Stomach (tissue), 9 donors: Measurements from ENCODE around the gene GTF3C2. TPM values are rescaled to one million over a fixed set of nuclear protein-coding genes. Genes with fewer than 3 reads are reported as not detected.
A peak's percentile ranks its signal among the peaks of the same experiment; 100 is the strongest.
"Not testable (repeated sequence)": the region's sequence is repeated elsewhere in the genome, so short reads cannot be mapped to it uniquely, and the experiment has no call there.

ENCODE experiments used
- DNase-seq, 2 donors: peaks; one replicate each; pipeline versions ENCODE4 v3.0.0 to v3.0.0-alpha.2; 2013 to 2019
- H3K27ac ChIP-seq, 5 donors: fragments of 200-600 bp in 4 of 5; sonication (generic) in 4 of 5; one replicate each; pipeline ENCODE4 v1.5.1; 2013 to 2019; ENCODE audit warnings: mild to moderate bottlenecking in 1 of 5, moderate library complexity in 1 of 5
- H3K27me3 ChIP-seq, 3 donors: fragments of 200-600 bp; sonication (generic); one replicate each; pipeline ENCODE4 v1.5.1; 2017 to 2019; ENCODE audit warnings: mixed run types in 1 of 3
- H3K36me3 ChIP-seq, 4 donors: fragments of 200-600 bp; sonication (generic); 1 replicate in 3 of 4; 2 replicates in 1 of 4; pipeline ENCODE4 v1.5.1; 2016 to 2019
- H3K4me1 ChIP-seq, 4 donors: fragments of 200-600 bp; sonication (generic); one replicate each; pipeline ENCODE4 v1.5.1; 2016 to 2019
- H3K4me3 ChIP-seq, 4 donors: fragments of 200-600 bp; sonication (generic) in 3 of 4; one replicate each; pipeline ENCODE4 v1.5.1; 2016 to 2019; ENCODE audit warnings: mild to moderate bottlenecking in 1 of 4
- H3K9me3 ChIP-seq, 4 donors: fragments of 200-600 bp; sonication (generic); one replicate each; pipeline ENCODE4 v1.5.1; 2016 to 2019
- EP300 ChIP-seq: sonication (generic); formaldehyde crosslinking; IDR thresholded peaks from one replicate; pipeline ENCODE4 v1.6.1; 2017; ENCODE audit warnings: antibody characterized with exemption
- POLR2A ChIP-seq, 4 donors: fragments of 450-650 bp; IDR thresholded peaks; one replicate each; pipeline ENCODE4 v1.6.1; 2016; ENCODE audit warnings: antibody characterized with exemption in 4 of 4, control low read depth in 2 of 4, mild to moderate bottlenecking in 1 of 4, moderate library complexity in 1 of 4
- POLR2AphosphoS5 ChIP-seq, 3 donors: sonication (generic); formaldehyde crosslinking; IDR thresholded peaks; one replicate each; pipeline ENCODE4 v1.6.1; 2016; ENCODE audit warnings: antibody characterized with exemption in 3 of 3
- WGBS, 5 donors: extraction: QIAGEN DNeasy Blood & Tissue Kit in 3 of 5; methylation state at CpG; one replicate each; pipeline versions ENCODE4 v1.1.5 to v1.1.7; 2013 to 2018; 5-methylcytosine and 5-hydroxymethylcytosine counted together
- intact Hi-C: fragments of 100-400 bp; cut with DNase I; formaldehyde crosslinking; loops from one replicate; pipeline ENCODE4 v1.15.1; 2023; ENCODE audit warnings: low total_unique reads
- polyA plus RNA-seq, 3 donors: library from polyadenylated mRNA; stranded (reverse); fragments of 200-250 nt; gene quantifications; one replicate each; pipeline ENCODE4 v1.2.3, GENCODE V29; 2013
- total RNA-seq, 5 donors: library from RNA; depleted of rRNA; stranded (reverse); fragments of >200 nt; gene quantifications; one replicate each; pipeline versions ENCODE4 v1.1.0 to v1.2.3, GENCODE V29; 2014 to 2016
- TF ChIP-seq, protein P1 (sequence below), 7 experiments: fragments of 450-650 bp in 4 of 7; fragments of 200-600 bp in 3 of 7; sonication (generic) in 3 of 7; IDR thresholded peaks; one replicate each; pipeline ENCODE4 v1.5.1; 2016 to 2019; ENCODE audit warnings: antibody characterized with exemption in 7 of 7, control low read depth in 2 of 7, mild to moderate bottlenecking in 1 of 7
- donor health status: healthy with polysubstance abuse.
- donor health status: Bipolar disorder and iron deficiency.
- donor health status: healthy.

The GTF3C2 gene
- total and polyA plus RNA-seq, 8 donors: 18.8 to 125 (median 32.9) TPM

DNA sequence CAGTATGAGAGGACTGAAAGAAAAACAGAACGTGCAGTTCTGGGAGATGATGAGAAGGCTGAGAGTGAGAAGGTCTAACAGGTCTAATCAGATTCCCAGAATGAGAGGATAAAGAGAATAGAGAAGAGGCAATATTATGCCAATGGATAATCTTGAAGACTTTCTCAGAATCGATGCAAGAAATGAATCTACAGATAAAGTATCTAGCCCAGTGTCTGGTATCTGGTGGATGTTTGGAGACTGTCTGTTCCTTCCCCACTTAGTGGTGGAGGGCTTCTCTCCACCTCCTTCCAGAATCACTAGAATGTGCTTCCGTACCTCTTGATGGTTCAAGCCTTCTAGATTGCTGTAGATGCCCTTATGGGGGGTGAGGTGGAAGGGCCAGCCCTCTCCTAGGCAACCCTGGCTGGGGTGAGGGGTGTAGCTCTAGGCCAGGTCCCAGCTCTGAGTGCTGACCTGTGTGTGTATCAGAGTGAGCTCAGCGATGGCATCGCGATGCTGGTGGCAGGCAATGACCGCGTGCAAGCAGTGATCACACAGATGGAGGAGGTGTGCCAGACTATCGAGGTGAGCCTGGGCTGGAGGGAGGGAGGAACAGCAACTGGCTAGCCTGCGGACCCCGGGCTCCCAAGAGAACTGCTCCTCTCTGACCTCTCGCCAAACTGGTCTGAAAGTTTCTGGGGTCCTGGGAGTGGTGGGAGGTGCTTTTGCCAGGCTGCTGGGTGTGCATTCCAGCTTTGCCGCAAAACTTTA, 51.9 kb downstream of the GTF3C2 start:
- H3K27ac ChIP-seq: no peak overlapping the region
- no peak for DNase-seq
- peaks cover 0 to 14% (median 11%) of the 10 kb centered on the region in 4 donors for H3K36me3 ChIP-seq
- H3K27me3 ChIP-seq: peaks cover 22 to 59% (median 38%) of the 10 kb centered on the region in 3 donors
- H3K9me3 ChIP-seq: no peaks in the 10 kb centered on the region
- WGBS, 5 donors: 83 to 87% (median 86%) methylated on average over 13 of the region's 13 CpGs
- intact Hi-C loops: no loop called here
- TF ChIP-seq POLR2AphosphoS5 (IDR thresholded peaks at IDR 0.05) (no peak), EP300 (no peak), POLR2A (IDR thresholded peaks at IDR 0.05) (no peak)
- TF ChIP-seq, protein P1, sequence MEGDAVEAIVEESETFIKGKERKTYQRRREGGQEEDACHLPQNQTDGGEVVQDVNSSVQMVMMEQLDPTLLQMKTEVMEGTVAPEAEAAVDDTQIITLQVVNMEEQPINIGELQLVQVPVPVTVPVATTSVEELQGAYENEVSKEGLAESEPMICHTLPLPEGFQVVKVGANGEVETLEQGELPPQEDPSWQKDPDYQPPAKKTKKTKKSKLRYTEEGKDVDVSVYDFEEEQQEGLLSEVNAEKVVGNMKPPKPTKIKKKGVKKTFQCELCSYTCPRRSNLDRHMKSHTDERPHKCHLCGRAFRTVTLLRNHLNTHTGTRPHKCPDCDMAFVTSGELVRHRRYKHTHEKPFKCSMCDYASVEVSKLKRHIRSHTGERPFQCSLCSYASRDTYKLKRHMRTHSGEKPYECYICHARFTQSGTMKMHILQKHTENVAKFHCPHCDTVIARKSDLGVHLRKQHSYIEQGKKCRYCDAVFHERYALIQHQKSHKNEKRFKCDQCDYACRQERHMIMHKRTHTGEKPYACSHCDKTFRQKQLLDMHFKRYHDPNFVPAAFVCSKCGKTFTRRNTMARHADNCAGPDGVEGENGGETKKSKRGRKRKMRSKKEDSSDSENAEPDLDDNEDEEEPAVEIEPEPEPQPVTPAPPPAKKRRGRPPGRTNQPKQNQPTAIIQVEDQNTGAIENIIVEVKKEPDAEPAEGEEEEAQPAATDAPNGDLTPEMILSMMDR (IDR thresholded peaks at IDR 0.05): no peak
- H3K4me1 ChIP-seq: peaks cover 22 to 33% (median 30%) of the 10 kb centered on the region in 4 donors
- H3K4me3 ChIP-seq: no peak overlapping the region

DNA sequence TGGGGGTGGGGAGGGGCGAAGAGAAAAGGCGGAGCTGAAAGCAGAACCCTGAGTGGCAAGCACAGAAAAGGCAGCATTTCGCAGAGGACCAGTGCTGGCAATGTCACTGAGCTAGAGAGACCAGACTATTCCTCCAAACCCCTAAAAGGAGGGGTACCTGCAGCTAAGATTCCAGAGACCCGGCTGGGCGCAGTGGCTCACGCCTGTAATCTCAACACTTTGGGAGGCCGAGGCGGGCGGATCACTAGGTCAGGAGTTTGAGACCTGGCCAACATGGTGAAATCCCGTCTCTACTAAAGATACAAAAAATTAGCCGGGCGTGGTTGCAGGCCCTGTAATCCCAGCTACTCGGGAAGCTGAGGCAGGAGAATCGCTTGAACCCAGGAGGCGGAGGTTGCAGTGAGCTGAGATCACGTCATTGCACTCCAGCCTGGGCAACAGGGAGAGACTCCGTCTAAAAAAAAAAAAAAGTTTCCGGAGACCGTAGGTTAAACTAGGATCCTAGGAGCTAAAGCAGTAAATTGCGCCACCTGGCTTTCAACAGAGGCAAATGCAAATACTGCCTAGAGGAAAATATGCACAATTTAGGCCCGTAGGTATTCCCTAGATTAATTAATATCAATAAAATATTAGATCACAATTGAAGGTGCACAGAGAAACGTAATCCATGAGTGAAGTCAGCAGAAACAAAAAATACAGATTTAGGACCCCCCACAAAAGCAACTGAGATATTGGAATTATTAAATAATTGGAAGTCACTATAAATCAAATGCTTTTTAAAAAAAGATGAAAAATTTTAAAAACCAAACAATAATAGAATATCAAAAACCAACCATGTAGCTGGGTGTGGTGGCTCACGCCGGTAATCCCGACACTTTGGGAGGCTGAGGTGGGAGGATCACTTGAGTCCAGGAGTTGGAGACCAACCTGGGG, 53.2 kb downstream of the GTF3C2 start:
- intact Hi-C loops: no loop called here
- no peaks in the 10 kb centered on the region for H3K9me3 ChIP-seq
- peak overlapping the region; percentile 31 to 35 (median 32) for H3K4me3 ChIP-seq
- TF ChIP-seq POLR2AphosphoS5 (IDR thresholded peaks at IDR 0.05) (peak in 1 of 3 donors; percentile 29), POLR2A (IDR thresholded peaks at IDR 0.05) (no peak)
- TF ChIP-seq, protein P1 (IDR thresholded peaks at IDR 0.05): peak in 5 of 7 experiments; percentile 63 to 91 (median 86)
- H3K36me3 ChIP-seq: peaks cover 0 to under 1% (median under 1%) of the 10 kb centered on the region in 4 donors
- peaks cover 20 to 32% (median 28%) of the 10 kb centered on the region in 4 donors for H3K4me1 ChIP-seq
- no peak overlapping the region for H3K27ac ChIP-seq
- 15 to 24% (median 18%) methylated on average over 25 of the region's 25 CpGs for WGBS, 5 donors
- H3K27me3 ChIP-seq: peaks cover 20 to 63% (median 31%) of the 10 kb centered on the region in 3 donors
- DNase-seq: peak; percentile 43 to 77

GRCh38 chr2:27300606-27301005, 56.0 kb downstream of the GTF3C2 start:
- 73 to 87% (median 85%) methylated on average over 4 of the region's 4 CpGs for WGBS, 5 donors
- H3K9me3 ChIP-seq, DNase-seq, intact Hi-C loops, H3K4me3 ChIP-seq, H3K36me3 ChIP-seq, H3K27ac ChIP-seq, H3K4me1 ChIP-seq: not testable (repeated sequence)
- peaks cover 0 to 58% (median 4%) of the 10 kb centered on the region in 3 donors for H3K27me3 ChIP-seq

GRCh38 chr2:27298391-27299080, 58.0 kb downstream of the GTF3C2 start:
- H3K27ac ChIP-seq: no peak overlapping the region
- 75 to 83% (median 80%) methylated on average over 18 of the region's 18 CpGs for WGBS, 5 donors
- no peak for DNase-seq
- TF ChIP-seq POLR2AphosphoS5 (IDR thresholded peaks at IDR 0.05): no peak
- no peak for TF ChIP-seq EP300
- TF ChIP-seq, protein P1 (IDR thresholded peaks at IDR 0.05): no peak
- no peak for TF ChIP-seq POLR2A (IDR thresholded peaks at IDR 0.05)
- H3K4me1 ChIP-seq: peaks cover 4 to 15% (median 9%) of the 10 kb centered on the region in 4 donors
- intact Hi-C loops: no loop called here
- H3K27me3 ChIP-seq: peaks cover 0 to 56% (median 0%) of the 10 kb centered on the region in 3 donors
- no peaks in the 10 kb centered on the region for H3K36me3 ChIP-seq
- no peaks in the 10 kb centered on the region for H3K9me3 ChIP-seq
- H3K4me3 ChIP-seq: no peak overlapping the region
